Measurements from ENCODE around the gene LCN10.

- TF ChIP-seq SMC3 (IDR thresholded peaks at IDR 0.05): no peak
- no peak for TF ChIP-seq ZFP36 (IDR thresholded peaks at IDR 0.05; ENCODE audit: borderline replicate concordance, partially characterized antibody)
- no peak for TF ChIP-seq CTCF (IDR thresholded peaks at IDR 0.05)
- TF ChIP-seq POLR2A (IDR thresholded peaks at IDR 0.05; ENCODE audit: low read length): no peak
Measured at GRCh38 chr9:136759001-136759400, 16.3 kb upstream of the LCN10 start.

Data from A549 (cell line).